ENCODE results near the gene ARID5A.
"Not testable (repeated sequence)": the region's sequence is repeated elsewhere in the genome, so short reads cannot be mapped to it uniquely, and the experiment has no call there.

ARID5A gene

DNA sequence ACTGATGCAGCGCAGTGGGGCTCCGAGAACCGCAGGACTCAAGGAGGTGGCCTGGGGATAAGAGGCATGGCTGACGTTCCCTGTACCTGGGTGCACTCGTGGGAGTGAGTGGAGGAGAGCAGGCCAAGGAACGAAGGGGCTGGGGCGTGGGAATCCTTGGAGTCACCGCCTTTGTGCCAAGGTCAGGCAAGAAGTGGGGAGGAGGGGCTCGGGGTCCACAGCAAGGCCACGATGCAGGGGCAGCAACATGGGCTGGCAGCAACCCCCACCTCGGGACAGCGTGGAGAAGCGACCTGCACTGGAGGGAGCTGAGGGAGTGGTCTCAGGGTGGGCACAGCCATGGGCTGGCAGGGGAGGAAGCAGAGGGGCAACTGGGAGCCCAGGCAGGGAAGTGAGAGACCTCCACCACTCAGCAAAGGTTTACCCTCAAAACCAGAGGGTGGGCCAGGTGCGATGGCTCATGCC is 18.6 kb downstream of the ARID5A start:
- no peak overlapping the region for H3K4me3 ChIP-seq (ENCODE audit: low read depth, low read length)
- no peaks in the 10 kb centered on the region for H3K36me3 ChIP-seq
- no peaks in the 10 kb centered on the region for H3K4me1 ChIP-seq
- H3K27me3 ChIP-seq: no peaks in the 10 kb centered on the region
- DNase-seq: no peak
- TF ChIP-seq, protein P1, sequence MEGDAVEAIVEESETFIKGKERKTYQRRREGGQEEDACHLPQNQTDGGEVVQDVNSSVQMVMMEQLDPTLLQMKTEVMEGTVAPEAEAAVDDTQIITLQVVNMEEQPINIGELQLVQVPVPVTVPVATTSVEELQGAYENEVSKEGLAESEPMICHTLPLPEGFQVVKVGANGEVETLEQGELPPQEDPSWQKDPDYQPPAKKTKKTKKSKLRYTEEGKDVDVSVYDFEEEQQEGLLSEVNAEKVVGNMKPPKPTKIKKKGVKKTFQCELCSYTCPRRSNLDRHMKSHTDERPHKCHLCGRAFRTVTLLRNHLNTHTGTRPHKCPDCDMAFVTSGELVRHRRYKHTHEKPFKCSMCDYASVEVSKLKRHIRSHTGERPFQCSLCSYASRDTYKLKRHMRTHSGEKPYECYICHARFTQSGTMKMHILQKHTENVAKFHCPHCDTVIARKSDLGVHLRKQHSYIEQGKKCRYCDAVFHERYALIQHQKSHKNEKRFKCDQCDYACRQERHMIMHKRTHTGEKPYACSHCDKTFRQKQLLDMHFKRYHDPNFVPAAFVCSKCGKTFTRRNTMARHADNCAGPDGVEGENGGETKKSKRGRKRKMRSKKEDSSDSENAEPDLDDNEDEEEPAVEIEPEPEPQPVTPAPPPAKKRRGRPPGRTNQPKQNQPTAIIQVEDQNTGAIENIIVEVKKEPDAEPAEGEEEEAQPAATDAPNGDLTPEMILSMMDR (IDR thresholded peaks at IDR 0.05; ENCODE audit: low read depth, low read length): no peak
- H3K9me3 ChIP-seq: no peaks in the 10 kb centered on the region

DNA sequence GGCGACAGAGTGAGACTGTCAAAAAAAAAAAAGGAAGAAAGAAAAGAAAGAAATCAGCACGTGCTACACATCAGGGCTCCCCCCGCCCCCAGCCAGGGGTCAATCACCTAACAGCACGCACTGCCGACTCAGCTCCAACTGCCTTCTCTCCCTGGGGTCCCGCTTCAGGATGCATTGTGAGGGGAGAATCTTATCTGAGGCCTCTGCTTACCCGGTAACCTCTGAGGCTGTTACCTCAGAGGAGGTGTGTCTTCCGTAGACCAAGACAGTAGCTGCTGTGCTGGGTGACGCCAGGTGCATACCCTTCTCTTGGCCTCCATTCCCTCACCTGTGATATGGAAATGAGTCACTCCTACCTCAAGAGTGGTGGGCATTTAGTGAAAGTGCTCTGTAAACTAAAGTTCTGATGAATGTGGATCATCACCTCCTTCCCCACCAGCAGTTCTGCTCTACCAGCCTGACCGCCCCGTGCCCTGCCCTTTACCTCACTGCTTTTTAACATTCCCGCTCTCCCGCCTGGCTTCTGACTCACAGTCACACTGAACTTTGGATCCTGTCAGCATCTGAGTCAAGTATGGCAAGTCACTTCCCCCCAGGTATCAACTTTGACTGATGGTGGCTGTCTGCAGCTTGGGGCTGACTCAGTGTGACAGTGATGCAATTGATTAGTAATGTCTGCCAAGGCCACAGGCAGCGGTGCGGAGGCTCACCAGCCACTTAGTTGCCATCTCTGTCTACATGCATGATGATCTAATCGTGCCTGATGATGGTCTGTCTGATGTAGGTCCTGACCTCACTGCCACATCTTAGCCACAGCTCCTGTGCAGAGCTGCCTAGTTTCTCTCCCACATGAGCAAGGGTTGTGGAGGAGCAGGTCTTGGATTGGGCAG is 20.1 kb downstream of the ARID5A start:
- Histone ChIP-seq H3K4me3 (ENCODE audit: low read depth, low read length) (no peak overlapping the region), H3K4me1 (no peaks in the 10 kb centered on the region), H3K9me3 (no peaks in the 10 kb centered on the region), H3K27me3 (no peaks in the 10 kb centered on the region), H3K36me3 (no peaks in the 10 kb centered on the region)
- TF ChIP-seq, protein P1 (IDR thresholded peaks at IDR 0.05; ENCODE audit: low read depth, low read length): no peak
- no peak for DNase-seq

DNA sequence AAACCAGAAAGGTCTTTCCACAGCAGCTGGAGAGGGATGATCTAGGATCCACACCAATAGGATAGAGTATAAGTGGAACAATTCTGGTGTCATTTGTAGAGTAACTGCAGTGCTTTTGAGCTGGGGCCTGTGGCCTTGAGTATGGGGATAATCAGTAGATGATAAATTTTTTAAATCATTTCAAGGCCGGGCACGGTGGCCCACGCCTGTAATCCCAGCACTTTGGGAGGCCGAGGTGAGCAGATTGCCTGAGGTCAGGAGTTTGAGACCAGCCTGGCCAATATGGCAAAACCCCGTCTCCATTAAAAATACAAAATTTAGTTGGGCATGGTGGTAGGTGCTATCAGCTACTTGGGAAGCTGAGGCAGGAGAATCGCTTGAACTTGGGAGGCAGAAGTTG is 20.9 kb downstream of the ARID5A start:
- not testable (repeated sequence) for H3K4me1 ChIP-seq; H3K9me3 ChIP-seq; H3K4me3 ChIP-seq (ENCODE audit: low read depth, low read length); DNase-seq; H3K36me3 ChIP-seq; H3K27me3 ChIP-seq

DNA sequence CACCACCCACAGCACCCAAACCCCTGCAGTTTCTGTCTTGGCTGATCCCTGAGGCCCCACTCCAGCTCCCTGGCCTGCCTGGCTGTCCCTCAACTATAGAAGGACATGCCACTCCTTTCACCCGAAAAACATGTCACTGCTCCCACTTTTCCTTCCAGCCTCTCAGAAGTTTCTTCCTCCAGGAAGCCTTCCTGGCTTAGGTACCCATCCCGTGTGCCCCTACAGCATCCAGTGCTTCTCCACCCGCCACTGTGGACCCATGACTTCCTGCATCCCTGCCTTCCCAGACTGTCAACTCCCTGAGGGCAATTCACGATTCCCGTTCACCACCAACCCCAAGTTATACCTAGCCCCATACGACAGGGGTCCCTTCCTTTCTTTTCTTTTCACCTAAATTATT is 21.5 kb downstream of the ARID5A start:
- TF ChIP-seq, protein P1 (IDR thresholded peaks at IDR 0.05; ENCODE audit: low read depth, low read length): no peak
- Histone ChIP-seq H3K9me3 (no peaks in the 10 kb centered on the region), H3K4me1 (no peaks in the 10 kb centered on the region), H3K36me3 (no peaks in the 10 kb centered on the region), H3K27me3 (no peaks in the 10 kb centered on the region), H3K4me3 (ENCODE audit: low read depth, low read length) (no peak overlapping the region)
- no peak for DNase-seq

DNA sequence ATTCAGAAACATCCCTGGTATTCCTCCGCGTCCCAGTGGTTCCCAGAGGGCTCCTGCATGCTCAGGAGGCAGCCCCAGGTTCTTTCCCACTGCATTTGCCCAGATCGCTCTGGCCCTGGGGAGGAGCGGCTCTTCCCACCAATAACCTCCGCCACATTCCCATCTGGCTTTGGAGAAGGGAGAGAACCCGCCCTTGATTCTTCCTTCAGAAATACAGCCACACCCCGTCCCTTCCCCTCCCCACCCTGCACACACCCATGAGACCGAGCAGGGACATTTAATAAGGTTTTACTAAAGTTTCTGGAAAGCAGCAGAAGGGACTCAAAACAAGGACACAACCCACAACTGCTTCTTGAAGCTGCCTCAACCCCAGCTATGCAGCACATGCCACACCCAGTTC is 21.9 kb downstream of the ARID5A start:
- Histone ChIP-seq H3K4me3 (ENCODE audit: low read depth, low read length) (no peak overlapping the region), H3K36me3 (no peaks in the 10 kb centered on the region), H3K4me1 (no peaks in the 10 kb centered on the region), H3K27me3 (no peaks in the 10 kb centered on the region), H3K9me3 (no peaks in the 10 kb centered on the region)
- no peak for DNase-seq
- TF ChIP-seq, protein P1 (IDR thresholded peaks at IDR 0.05; ENCODE audit: low read depth, low read length): no peak

DNA sequence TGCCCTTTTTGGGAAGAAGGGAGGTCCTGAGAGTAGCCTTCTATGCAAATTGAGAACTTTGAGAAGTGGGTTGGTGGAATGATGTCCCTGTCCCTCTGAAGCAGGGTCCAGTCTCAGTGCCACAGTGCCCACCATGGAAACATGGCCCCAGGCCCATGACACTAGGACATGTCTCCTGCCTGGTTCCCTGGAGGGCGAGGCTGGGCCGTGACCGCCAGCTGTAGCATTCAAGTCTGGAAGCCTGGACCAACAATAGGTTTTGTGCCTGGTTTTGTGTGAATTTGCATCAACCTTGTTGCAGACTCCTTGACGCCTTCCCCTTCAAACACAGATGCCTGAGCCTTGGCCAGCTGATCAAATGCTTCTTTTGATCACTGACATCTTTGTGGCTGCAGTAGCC is 27.5 kb downstream of the ARID5A start:
- TF ChIP-seq, protein P1 (IDR thresholded peaks at IDR 0.05; ENCODE audit: low read depth, low read length): no peak
- Histone ChIP-seq H3K36me3 (no peaks in the 10 kb centered on the region), H3K4me3 (ENCODE audit: low read depth, low read length) (no peak overlapping the region), H3K9me3 (no peaks in the 10 kb centered on the region), H3K4me1 (no peaks in the 10 kb centered on the region), H3K27me3 (no peaks in the 10 kb centered on the region)
- DNase-seq: no peak
